ENCODE results near the gene NLE1. TPM values are rescaled to one million over a fixed set of nuclear protein-coding genes. Genes with fewer than 3 reads are reported as not detected.

Gene NLE1
- total RNA-seq, 1 donor from 2014 or later: 14.0 TPM

DNA sequence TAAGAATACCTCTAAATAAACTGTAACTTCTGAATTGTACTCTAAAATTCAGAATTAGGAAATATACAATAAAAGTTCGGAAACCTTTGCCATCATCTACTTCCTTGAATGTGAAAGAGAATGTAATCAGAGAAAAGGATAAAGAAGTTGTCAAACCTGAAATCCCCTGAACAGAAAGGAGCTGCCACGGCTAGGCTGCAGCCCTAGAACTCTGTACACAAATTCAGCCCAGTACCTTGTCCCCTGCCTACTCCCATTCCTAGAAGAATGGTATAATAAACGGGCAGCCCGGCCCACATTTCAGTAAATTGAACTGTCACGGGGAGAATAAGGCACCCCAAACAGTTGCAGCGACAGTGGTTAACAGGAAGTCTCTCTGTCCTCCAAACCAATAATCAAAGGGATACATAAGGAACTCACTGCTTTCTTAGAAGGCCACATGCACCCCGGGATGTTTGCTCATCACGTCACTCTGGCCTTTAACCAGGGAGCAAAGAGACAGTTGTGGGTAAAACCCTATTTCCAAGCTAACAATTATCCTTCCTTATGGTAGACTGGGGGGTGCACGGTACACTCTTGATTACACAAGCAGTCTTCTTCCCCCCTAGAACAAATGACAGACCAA is 54.3 kb downstream of the NLE1 start:
- DNase-seq (ENCODE audit: low spot score): no peak

DNA sequence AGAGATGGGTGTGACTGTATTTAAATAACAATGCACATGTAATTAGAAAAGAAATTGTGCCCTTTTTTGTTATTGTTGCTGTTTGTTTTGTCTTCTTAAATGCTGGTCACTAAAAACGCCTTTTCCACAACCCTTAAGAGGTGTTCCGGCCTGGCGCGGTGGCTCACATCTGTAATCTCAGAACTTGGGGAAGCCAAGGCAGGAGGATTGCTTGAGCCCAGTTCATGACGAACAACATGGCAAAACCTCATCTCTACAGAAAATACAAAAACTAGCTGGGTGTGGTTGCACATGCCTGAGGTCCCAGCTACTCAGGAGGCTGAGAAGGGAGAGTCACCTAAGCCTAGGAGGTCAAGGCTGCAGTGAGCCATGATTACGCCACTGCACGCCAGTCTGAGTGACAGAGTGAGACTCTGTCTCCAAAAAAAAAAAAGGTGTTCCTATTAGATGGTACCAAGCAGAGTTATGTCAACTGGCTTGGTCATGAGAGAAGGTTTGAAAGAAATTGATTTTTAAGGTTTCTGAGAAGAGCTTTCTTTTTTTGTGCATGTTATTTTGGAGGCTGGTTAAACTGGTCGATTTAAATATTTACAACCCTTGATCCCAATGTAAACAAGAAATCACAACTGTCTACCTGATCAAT is 55.1 kb downstream of the NLE1 start:
- no peak for DNase-seq (ENCODE audit: low spot score)

DNA sequence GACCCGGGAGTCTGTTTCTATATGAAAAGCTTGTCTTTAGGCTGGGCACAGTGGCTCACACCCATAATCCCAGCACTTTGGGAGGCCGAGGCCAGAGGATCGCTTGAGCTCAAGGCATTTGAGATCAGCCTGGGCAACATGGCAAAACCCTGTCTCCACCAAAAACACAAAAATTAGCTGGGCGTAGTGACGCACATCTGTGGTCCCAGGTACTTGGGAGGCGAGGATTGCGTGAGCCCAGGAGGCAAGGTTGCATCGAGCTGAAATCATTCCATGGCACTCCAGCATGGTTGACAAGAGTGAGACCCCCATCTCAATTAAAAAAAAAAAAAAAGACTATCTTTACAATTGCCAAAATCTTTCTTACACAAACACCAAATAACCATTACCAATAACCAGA is 55.9 kb downstream of the NLE1 start:
- DNase-seq (ENCODE audit: low spot score): no peak

DNA sequence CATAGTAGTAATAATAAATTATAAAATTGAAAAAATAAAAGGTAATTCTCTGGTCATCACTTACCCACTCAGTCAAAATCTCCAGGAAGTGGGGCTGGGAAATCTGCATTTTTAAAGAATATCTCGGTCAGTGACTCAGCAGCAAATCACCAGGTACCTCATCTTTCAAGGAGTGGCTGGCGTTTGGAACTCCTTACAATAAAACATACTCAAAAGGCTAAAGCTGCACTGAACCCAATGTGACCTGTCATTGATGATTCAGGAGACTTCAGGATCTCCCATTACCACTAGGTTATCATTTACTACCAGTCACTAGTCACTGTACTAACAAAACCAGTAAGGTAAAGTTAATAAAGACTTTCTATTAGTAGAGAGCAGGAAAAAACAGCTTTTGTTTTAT is 57.1 kb downstream of the NLE1 start:
- DNase-seq (ENCODE audit: low spot score): no peak

GRCh38 chr17:35083071-35083470 is 59.0 kb downstream of the NLE1 start:
- no peak for DNase-seq (ENCODE audit: low spot score)

- DNase-seq (ENCODE audit: low spot score): no peak
These were observed 59.9 kb downstream of the NLE1 start for GRCh38 chr17:35082073-35082657.

DNA sequence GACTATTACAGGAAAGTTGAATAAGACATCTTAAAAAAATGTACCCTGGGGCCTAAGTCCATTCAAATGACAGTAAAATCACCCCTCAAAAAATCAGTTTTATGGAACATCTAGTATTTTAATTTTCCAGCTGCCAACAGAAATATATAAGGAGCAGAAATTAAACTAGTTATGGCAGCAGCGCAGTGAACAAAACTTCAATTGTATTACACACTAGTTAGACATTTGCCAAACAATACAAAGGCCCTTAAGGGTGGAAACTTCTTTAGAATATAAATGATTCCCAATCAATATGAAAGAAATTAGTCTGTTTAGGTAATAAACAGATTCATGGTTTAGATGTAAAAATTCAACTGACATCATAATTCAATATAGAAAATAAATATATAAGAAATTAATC is 60.5 kb downstream of the NLE1 start:
- no peak for DNase-seq (ENCODE audit: low spot score)

DNA sequence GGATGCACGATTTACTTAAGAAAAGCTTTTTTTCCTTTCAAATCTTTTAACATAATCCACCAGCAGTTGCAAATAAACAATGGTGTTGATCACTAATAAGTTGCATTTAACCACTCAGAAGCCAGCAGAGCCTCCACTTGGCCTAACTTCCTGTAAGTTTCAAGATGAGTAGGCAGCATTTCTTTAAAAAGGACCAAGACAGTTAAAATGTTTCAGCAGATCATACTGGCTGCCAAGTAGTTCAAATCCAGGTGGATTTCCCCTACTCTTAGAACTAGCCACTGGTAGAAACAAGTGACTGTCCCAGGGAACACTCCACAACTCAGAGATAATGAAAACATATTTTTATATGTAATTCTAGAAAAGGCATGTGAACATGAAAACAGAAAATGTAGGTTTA is 61.6 kb downstream of the NLE1 start:
- DNase-seq (ENCODE audit: low spot score): no peak

- no peak for DNase-seq (ENCODE audit: low spot score)
These were observed 62.3 kb downstream of the NLE1 start for GRCh38 chr17:35079547-35080423.

Other genes with a start within 250 kb of the NLE1 start
- 2.0 TPM for gene CCT6B, start 180.8 kb downstream of the NLE1 start, total RNA-seq
- gene ZNF830, start 180.8 kb downstream of the NLE1 start, total RNA-seq: 8.7 TPM
- 24.0 TPM for gene LIG3, start 161.8 kb downstream of the NLE1 start, total RNA-seq
- gene RFFL, start 78.6 kb downstream of the NLE1 start, total RNA-seq: 23.7 TPM
- gene RAD51D, start 22.4 kb downstream of the NLE1 start, total RNA-seq: 10.6 TPM
- gene FNDC8, start 20.7 kb downstream of the NLE1 start, total RNA-seq: not detected
- gene UNC45B, start 5.5 kb upstream of the NLE1 start, total RNA-seq: not detected
- not detected for gene SLC35G3, start 52.1 kb upstream of the NLE1 start, total RNA-seq
- gene SLFN5, start 100.8 kb upstream of the NLE1 start, total RNA-seq: 74.8 TPM
- gene SLFN11, start 231.3 kb upstream of the NLE1 start, total RNA-seq: 54.7 TPM

Data from mesenteric fat pad (tissue), 1 donor.